ENCODE measurements around the gene B3GALT2.
"Not testable (repeated sequence)": the region's sequence is repeated elsewhere in the genome, so short reads cannot be mapped to it uniquely, and the experiment has no call there.

B3GALT2 gene

DNA sequence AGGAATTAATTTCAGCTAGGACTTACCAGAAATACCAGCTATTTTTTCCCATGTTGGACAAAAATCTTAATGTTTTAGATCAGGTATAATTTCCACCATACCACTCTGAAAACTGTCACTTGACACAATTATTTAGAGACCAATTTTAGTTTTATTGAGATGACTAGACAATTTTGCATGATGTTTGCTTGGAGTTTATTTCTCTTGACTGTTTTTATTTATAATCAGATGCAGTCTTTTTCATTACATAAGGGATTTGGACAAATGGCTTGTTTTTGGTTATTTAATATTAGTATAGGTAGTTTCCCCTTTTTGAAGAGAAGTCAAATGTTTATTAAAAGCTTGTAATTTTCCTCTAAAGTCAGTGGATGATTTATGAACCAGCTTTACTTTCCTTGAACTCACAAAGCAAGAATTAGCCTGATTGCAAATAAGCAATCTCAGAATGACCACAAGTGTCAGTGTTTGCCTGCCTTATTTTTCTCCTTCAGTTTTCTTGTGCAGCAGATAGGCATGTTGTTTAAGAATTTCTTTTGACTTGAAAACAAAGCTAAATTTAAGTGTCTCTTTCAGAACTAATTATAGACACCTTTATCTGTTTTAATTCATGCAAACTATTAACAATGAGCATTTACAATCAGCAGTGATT lies 3.8 kb upstream of the B3GALT2 start:
- peaks cover 22% of the 10 kb centered on the region for H3K36me3 ChIP-seq (ENCODE audit: insufficient read depth, low read length)
- H3K4me1 ChIP-seq (ENCODE audit: insufficient read depth, low read length) = no peaks in the 10 kb centered on the region
- no peak overlapping the region for H3K4me3 ChIP-seq (ENCODE audit: low read depth in 1 of 2, low read length in 2 of 2)
- H3K9me3 ChIP-seq (ENCODE audit: insufficient read depth, low read length, severe bottlenecking) = peaks cover 8% of the 10 kb centered on the region
- DNase-seq (no peak), ATAC-seq (ENCODE audit: insufficient read depth, low read depth) (no peak)
- H3K27ac ChIP-seq (ENCODE audit: low read length) = no peak overlapping the region
- no peak overlapping the region for H2AFZ ChIP-seq (ENCODE audit: low read depth, low read length)
- H3K4me2 ChIP-seq (ENCODE audit: insufficient read depth, low read length) = no peak overlapping the region
- no peaks in the 10 kb centered on the region; the same call in 1 of the 2 replicates for H4K20me1 ChIP-seq (ENCODE audit: insufficient read depth, low read length)
- H3K79me2 ChIP-seq (ENCODE audit: insufficient read depth, low read length) = peaks cover 64% of the 10 kb centered on the region
- H3K27me3 ChIP-seq (ENCODE audit: insufficient read depth, low read length, poor library complexity) = no peaks in the 10 kb centered on the region
- no peak overlapping the region for H3K9ac ChIP-seq (ENCODE audit: low read depth, low read length)
- no peak for TF ChIP-seq EZH2 (IDR thresholded peaks at IDR 0.05; ENCODE audit: borderline replicate concordance, low read depth, low read length, severe bottlenecking)
- TF ChIP-seq, protein P1, sequence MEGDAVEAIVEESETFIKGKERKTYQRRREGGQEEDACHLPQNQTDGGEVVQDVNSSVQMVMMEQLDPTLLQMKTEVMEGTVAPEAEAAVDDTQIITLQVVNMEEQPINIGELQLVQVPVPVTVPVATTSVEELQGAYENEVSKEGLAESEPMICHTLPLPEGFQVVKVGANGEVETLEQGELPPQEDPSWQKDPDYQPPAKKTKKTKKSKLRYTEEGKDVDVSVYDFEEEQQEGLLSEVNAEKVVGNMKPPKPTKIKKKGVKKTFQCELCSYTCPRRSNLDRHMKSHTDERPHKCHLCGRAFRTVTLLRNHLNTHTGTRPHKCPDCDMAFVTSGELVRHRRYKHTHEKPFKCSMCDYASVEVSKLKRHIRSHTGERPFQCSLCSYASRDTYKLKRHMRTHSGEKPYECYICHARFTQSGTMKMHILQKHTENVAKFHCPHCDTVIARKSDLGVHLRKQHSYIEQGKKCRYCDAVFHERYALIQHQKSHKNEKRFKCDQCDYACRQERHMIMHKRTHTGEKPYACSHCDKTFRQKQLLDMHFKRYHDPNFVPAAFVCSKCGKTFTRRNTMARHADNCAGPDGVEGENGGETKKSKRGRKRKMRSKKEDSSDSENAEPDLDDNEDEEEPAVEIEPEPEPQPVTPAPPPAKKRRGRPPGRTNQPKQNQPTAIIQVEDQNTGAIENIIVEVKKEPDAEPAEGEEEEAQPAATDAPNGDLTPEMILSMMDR (IDR thresholded peaks at IDR 0.05; ENCODE audit: borderline replicate concordance, extremely low read depth, low read length, poor library complexity, severe bottlenecking) = no peak

DNA sequence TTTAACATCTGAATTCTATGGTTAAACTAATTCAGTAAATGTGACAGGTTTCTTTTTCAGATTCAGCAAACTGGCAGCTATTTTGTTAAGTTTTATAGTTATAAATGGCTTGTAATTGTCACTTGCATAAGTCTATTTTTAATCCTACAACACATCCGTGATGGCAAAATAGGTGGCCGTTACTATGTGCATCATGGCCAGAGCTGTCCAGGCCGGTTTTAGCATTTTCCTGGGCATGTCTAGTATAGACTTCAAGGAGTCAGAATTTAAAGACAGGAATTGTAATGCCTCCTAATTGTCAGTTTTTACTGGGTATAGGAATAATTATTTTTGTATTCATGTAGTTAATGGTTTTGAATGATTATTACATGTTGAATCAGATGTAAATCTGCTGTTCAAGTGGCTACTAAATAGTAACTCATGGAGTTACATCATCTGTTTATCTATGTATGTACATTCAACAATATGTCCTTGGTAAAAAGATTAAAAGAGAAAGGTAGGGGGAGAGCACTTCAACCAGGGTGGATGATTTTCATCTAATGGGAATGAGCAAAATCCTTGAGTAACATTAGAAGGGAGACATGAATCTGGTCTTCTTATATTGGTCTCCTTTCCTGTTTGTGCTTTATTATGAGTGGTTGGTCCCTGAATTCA lies 3.2 kb upstream of the B3GALT2 start:
- no peak overlapping the region for H3K4me3 ChIP-seq (ENCODE audit: low read depth in 1 of 2, low read length in 2 of 2)
- H2AFZ ChIP-seq (ENCODE audit: low read depth, low read length) = no peak overlapping the region
- peaks cover 8% of the 10 kb centered on the region for H3K9me3 ChIP-seq (ENCODE audit: insufficient read depth, low read length, severe bottlenecking)
- ATAC-seq (ENCODE audit: insufficient read depth, low read depth) = no peak
- H3K4me2 ChIP-seq (ENCODE audit: insufficient read depth, low read length) = no peak overlapping the region
- H3K27me3 ChIP-seq (ENCODE audit: insufficient read depth, low read length, poor library complexity) = no peaks in the 10 kb centered on the region
- TF ChIP-seq, protein P1 (IDR thresholded peaks at IDR 0.05; ENCODE audit: borderline replicate concordance, extremely low read depth, low read length, poor library complexity, severe bottlenecking) = no peak
- TF ChIP-seq EZH2 (IDR thresholded peaks at IDR 0.05; ENCODE audit: borderline replicate concordance, low read depth, low read length, severe bottlenecking) = no peak
- no peaks in the 10 kb centered on the region for H3K4me1 ChIP-seq (ENCODE audit: insufficient read depth, low read length)
- H3K27ac ChIP-seq (ENCODE audit: low read length) = no peak overlapping the region
- peaks cover 22% of the 10 kb centered on the region for H3K36me3 ChIP-seq (ENCODE audit: insufficient read depth, low read length)
- no peak for DNase-seq
- H3K79me2 ChIP-seq (ENCODE audit: insufficient read depth, low read length) = peaks cover 66% of the 10 kb centered on the region
- H3K9ac ChIP-seq (ENCODE audit: low read depth, low read length) = no peak overlapping the region
- H4K20me1 ChIP-seq (ENCODE audit: insufficient read depth, low read length) = no peaks in the 10 kb centered on the region; the same call in 1 of the 2 replicates

DNA sequence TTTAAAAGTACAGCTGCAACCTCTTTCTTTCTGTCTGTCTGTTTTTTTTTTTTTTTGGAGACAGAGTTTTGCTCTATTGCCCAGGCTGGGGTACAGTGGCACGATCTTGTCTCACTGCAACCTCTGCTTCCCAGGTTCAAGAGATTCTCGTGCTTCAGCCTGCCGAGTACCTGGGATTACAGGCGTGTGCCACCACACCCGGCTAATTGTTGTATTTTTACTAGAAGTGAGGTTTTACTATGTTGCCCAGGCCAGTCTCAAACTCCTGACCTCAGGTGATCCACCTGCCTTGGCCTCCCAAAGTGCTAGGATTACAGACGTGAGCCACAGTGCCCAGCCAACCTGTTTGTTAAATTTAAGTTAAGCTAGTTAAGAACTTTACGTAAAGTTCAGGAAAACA lies 2.5 kb upstream of the B3GALT2 start:
- not testable (repeated sequence) for ATAC-seq (ENCODE audit: insufficient read depth, low read depth); H3K9ac ChIP-seq (ENCODE audit: low read depth, low read length); H3K4me3 ChIP-seq (ENCODE audit: low read depth in 1 of 2, low read length in 2 of 2); H3K27me3 ChIP-seq (ENCODE audit: insufficient read depth, low read length, poor library complexity); H3K4me2 ChIP-seq (ENCODE audit: insufficient read depth, low read length); DNase-seq; H3K4me1 ChIP-seq (ENCODE audit: insufficient read depth, low read length); H3K27ac ChIP-seq (ENCODE audit: low read length); H3K9me3 ChIP-seq (ENCODE audit: insufficient read depth, low read length, severe bottlenecking); H4K20me1 ChIP-seq (ENCODE audit: insufficient read depth, low read length); H2AFZ ChIP-seq (ENCODE audit: low read depth, low read length)
- peaks cover 22% of the 10 kb centered on the region for H3K36me3 ChIP-seq (ENCODE audit: insufficient read depth, low read length)
- H3K79me2 ChIP-seq (ENCODE audit: insufficient read depth, low read length) = peaks cover 72% of the 10 kb centered on the region

DNA sequence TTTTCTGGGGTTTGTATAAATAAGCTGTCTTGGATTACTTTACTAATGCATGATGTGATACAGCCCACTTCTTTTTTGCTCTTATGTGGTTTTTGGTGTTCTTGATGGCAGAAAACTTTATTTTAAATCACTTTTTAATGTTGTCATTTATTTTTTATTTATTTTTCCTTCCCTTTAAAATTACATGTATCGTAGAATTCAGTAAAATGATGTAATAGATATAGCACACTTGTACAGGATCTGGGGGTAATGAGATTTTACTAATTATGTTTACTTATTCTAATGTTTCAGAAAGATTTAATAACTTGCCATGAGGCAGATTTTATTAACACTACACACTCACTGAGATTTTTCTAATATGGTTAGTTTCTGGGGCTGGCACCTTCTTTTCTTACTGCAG lies 701 bp upstream of the B3GALT2 start:
- ATAC-seq (ENCODE audit: insufficient read depth, low read depth) = no peak
- DNase-seq = no peak
- peaks cover 76% of the 10 kb centered on the region for H3K79me2 ChIP-seq (ENCODE audit: insufficient read depth, low read length)
- H3K27ac ChIP-seq (ENCODE audit: low read length) = no peak overlapping the region
- H3K4me2 ChIP-seq (ENCODE audit: insufficient read depth, low read length) = no peak overlapping the region
- no peak for TF ChIP-seq EZH2 (IDR thresholded peaks at IDR 0.05; ENCODE audit: borderline replicate concordance, low read depth, low read length, severe bottlenecking)
- TF ChIP-seq, protein P1 (IDR thresholded peaks at IDR 0.05; ENCODE audit: borderline replicate concordance, extremely low read depth, low read length, poor library complexity, severe bottlenecking) = no peak
- no peaks in the 10 kb centered on the region for H3K4me1 ChIP-seq (ENCODE audit: insufficient read depth, low read length)
- no peak overlapping the region for H3K9ac ChIP-seq (ENCODE audit: low read depth, low read length)
- H3K9me3 ChIP-seq (ENCODE audit: insufficient read depth, low read length, severe bottlenecking) = peaks cover 1% of the 10 kb centered on the region
- no peaks in the 10 kb centered on the region for H3K27me3 ChIP-seq (ENCODE audit: insufficient read depth, low read length, poor library complexity)
- H3K4me3 ChIP-seq (ENCODE audit: low read depth in 1 of 2, low read length in 2 of 2) = no peak overlapping the region
- peaks cover 13% of the 10 kb centered on the region; the same call in 1 of the 2 replicates for H3K36me3 ChIP-seq (ENCODE audit: insufficient read depth, low read length)
- H2AFZ ChIP-seq (ENCODE audit: low read depth, low read length) = no peak overlapping the region
- H4K20me1 ChIP-seq (ENCODE audit: insufficient read depth, low read length) = no peaks in the 10 kb centered on the region; the same call in 1 of the 2 replicates

Measured in DND-41 (cell line).